Stimulated activated CD4-positive, alpha-beta T cell treated with anti-CD3 and anti-CD28 coated beads, Interleukin-15, amount 100 ng/mL, for 24 hours (primary cell): ENCODE data around the gene NRCAM.

Experiments
- DNase-seq: peaks from one replicate; pipeline ENCODE4 v3.0.0-alpha.2; 2020

Gene NRCAM

DNA sequence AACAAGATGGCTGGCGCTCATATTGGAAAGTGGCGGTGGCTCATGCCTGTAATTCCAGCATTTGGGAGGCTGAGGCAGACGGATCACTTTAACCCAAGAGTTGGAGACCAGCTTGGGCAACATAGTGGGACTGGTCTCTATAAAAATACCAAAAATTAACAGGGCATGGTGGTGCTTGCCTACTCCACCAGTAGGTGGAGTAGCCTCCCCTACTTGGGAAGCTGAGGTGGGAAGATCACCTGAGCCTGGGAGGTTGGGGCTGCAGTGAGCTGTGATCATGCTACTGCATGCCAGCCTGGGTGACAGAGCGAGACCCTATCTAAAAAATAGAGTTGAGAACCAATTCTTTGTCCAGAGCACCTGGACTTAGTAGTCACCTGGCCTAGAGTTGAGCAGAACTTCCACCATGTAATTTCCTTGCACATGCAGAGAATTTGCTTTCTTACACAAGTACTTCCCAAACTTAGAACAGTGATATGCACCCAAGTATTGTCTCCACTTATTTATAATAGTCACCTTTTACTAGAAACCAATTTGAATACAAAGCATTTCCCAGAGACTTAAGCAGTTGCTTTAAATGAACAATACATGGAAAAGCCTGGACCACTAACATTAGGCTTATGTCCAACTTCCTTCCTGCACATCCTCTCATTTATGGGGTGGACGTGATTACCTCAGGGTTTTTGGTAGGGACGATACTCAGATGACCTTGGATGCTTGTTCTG is 342.0 kb downstream of the NRCAM start:
- DNase-seq = peak; percentile 13

DNA sequence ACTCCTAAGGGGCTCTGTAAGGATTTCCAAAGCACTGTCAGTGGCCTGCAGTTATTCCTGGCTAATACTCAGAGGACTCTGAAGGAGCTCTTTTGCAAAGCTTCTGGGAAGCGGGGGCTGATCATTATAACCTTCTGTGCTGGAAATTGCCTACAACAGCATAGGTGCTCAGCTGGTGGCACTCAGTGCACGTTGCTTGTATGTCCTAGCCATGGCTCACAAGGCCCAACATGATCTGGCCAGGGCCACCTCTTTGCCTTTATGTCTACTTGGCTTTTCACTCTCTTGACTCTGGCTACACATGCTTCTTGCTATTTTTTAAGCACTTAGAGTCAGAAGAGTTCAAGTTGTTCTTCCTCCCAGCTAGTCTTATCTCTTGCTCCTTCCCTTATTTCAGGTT is 343.6 kb downstream of the NRCAM start:
- DNase-seq = no peak

DNA sequence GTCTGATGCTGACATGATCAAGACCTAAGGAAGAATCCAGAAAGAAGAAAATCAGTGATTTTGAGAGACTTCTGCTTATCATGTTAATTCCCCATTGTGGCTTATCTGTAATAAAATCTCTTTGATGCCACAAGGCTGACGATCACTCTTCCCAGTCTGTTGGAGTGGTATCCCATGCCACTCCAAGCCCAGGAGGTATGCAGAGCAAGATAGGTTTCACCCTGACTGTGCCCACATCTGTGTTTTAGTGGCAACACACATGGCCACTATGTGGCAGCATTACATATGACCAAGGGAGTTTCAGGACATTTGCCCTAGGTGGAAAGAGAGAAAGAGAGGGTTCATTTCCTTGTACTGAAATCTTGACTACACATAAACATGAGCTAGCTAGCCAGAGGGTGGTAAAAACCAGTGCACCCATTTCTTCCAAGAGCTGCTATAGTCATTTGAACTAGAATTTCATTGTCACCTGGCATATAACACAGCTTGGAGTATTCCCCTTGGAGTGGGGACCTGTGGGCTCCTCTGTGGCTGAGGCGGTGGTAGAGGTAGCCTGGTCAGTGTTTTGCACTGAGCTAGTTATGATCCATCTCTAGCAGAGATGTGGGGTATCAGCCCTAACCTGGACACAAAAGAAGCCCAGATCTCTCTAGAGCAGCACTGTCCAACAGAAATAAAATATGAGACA is 346.9 kb downstream of the NRCAM start:
- peak; percentile 4 for DNase-seq

DNA sequence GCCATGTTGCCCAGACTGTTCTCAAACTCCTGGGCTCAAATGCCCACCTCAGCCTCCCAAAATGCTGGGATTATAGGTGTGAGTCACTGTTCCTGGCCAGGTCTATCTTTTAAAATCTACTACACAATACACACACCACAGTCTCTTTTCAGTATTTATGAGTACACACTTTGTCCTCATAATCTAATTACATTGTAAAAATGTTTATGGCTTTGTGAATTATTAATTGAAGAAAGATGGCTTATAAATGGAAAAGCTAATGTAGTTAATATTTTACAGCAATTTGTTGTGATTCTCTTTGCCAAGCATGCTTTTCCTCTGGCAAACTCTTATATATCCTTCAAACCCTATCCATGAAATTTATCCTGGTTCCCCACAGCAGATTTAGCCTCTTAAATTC is 348.1 kb downstream of the NRCAM start:
- no peak for DNase-seq

DNA sequence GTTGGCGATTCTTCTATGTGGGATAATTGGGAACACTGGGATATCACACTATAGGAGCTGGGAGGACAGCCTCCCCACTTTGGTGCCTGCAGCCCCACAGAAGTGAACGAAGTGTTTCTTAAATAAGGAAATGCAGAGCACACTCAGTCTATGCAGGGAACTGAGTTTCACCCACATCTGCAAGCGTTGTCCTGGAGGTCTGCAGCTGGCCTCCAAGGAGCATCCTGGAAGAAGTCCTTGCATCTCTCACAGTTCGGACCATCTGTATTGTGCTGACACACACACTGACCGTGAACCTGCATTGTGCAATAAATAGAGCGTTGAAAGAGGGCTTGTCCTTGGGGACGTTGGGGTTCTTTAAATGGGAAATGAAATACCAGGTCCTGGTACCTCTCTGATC is 351.9 kb downstream of the NRCAM start:
- DNase-seq = no peak

DNA sequence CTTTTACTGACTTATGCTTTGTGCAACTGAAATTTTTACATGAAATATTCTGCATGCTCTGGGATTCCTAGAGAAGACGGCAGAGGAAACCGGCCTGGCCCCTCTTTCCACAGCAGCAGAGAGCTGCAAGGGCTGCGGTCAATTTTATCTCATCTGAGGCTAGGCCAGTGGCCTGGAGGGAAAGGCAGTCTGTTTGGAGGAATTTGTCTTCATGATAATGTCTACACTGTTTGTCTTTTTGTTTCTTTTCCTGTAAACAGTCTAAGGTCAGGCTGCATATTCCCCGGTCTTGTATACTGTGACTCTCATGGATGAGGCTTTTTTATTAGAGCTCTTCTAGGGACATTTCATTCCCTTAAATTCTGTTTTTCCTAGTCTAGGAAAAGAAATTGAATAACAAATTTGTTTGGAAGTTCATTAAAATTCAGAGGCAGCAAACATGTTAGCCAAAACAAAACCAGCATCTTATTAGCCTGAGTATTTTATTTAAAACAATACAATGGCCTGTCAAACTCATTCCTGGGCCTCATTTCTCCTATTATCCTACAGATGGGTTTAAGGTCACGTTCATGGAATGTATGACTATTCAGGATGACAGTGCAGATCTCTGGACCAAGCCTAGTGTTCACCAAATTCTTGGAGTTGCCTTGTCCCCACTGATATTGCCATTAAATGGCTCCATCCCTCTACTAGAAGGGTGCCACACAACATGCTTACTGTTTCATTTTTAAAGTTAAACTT is 352.5 kb downstream of the NRCAM start:
- DNase-seq = no peak

DNA sequence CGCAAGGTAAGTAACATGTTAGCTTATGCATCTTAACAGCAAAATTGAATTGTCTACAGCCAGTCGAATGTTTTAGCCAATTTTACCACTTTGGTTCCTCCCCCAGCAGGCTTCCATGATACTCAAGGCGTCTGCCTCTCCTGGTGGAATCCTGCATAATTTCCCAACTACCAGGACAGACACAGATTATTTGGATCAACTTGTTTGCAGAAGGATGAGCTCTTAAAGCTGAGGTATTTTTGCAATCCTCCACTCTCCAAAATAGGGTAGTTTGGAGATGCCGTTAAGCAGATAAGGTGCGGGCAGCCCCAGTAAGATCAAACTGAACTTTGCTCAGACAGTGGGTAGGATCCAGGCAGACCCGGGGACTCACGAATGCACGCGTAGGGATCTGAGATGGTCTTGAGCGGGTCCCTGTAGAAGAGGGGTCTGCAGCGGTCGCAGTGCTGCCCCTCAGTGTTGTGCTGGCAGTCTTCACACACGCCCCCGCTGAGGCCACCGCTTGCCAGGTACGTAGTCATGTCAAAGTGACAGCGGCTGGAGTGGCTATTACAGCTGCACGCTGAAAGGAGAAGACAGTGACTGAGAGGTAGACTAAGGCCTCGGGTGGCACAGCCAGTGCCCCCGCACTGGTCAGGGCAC is 353.4 kb downstream of the NRCAM start:
- DNase-seq = no peak

DNA sequence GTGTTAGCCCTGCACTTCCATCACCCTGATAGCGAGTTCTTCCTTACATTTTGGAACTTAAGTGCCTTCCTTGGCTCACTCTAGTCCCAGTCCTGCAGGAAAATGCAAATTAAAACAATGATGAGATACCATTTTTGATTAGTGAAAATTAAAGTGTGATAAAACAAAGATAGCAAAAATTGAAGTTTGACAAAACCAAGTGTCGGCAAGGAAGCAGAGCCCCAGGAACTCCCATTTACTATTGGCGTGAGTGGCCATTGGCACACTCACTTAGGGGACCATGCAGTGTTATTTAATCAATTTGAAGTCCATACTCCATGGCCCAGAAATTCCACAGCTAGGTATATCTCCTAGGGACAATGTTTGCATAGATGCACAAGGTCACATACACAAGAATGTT is 354.5 kb downstream of the NRCAM start:
- no peak for DNase-seq

DNA sequence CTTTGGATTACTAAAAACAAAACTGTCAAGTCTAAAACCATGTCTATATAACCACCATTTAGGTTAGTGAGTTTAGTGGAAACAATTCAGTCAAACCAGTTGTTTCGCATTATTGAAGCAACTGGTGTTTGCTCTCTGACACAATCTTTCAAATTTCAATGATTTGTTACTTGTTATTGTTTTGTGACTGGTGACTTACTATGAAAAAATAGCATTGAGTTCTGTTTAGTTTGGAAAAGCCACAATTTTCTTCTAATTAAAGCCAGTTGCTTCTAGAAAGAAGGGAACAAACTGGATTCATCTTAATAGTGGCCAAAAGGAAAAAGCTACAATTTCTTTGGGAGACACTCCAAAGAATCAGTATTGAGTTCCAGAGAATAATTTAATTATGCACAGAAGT is 356.5 kb downstream of the NRCAM start:
- no peak for DNase-seq

DNA sequence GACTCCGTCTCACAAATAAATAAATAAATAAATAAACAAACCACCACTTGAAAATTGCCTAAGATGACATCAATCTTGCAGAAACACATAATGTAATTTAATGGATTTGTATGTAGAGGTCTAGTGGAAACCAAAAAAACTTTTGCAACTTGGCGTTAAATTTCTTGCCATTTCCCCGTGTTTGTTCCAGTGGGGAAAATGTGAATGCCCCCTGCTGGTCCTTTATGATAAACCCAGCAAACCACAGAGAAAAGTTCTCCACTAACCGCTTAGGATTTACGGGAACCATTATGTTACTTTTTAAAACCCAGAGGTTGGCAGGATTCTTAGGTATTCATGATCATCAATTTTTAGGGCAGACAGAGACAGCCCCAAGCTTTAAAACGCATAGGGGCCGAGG is 358.5 kb downstream of the NRCAM start:
- no peak for DNase-seq
